Activated naive CD8-positive, alpha-beta T cell treated with anti-CD3 and anti-CD28 coated beads, Interleukin-2, amount 10 ng/mL, durations not matched to agents 7 days and 5 days (primary cell): ENCODE data around the gene LRRC36. TPM values are rescaled to one million over a fixed set of nuclear protein-coding genes. Genes with fewer than 3 reads are reported as not detected.

Experiments used
- ATAC-seq: fragments of 150-1000 bp; cut with Tn5 transposase; one replicate; pipeline ENCODE4 v1.10.0; 2021; ENCODE audit warnings: low read depth, moderate library complexity
- POLR2A ChIA-PET: fragments of 350-600 bp; sonication (Branson Sonifier 250); formaldehyde crosslinking; loops from one replicate; lab custom pipeline; 2021; ENCODE audit warnings: antibody characterized with exemption; lab: Charles Lee
- DNase-seq: peaks from one replicate; pipeline ENCODE4 v3.0.0; 2021
- H3K27ac Mint-ChIP-seq: one replicate; pipeline ENCODE4 v1.8.0; 2022; ENCODE audit warnings: mild to moderate bottlenecking, mixed read lengths
- H3K27me3 Mint-ChIP-seq: one replicate; pipeline ENCODE4 v1.8.0; 2022; ENCODE audit warnings: mild to moderate bottlenecking, moderate library complexity, mixed read lengths
- H3K36me3 Mint-ChIP-seq: one replicate; pipeline ENCODE4 v1.8.0; 2021; ENCODE audit warnings: mild to moderate bottlenecking, mixed read lengths
- H3K4me1 Mint-ChIP-seq: one replicate; pipeline ENCODE4 v1.8.0; 2021; ENCODE audit warnings: mixed read lengths
- H3K4me3 Mint-ChIP-seq: one replicate; pipeline ENCODE4 v1.8.0; 2022; ENCODE audit warnings: mild to moderate bottlenecking, moderate library complexity, mixed read lengths
- H3K9me3 Mint-ChIP-seq: one replicate; pipeline ENCODE4 v1.8.0; 2021; ENCODE audit warnings: mixed read lengths
- total RNA-seq, 2 experiments: library from RNA; stranded (reverse); gene quantifications; one replicate each; pipeline ENCODE4 v1.2.3, GENCODE V29; 2021

Gene LRRC36
- total RNA-seq, 2 experiments from 2014 or later: 0.28 to 0.64 TPM

DNA sequence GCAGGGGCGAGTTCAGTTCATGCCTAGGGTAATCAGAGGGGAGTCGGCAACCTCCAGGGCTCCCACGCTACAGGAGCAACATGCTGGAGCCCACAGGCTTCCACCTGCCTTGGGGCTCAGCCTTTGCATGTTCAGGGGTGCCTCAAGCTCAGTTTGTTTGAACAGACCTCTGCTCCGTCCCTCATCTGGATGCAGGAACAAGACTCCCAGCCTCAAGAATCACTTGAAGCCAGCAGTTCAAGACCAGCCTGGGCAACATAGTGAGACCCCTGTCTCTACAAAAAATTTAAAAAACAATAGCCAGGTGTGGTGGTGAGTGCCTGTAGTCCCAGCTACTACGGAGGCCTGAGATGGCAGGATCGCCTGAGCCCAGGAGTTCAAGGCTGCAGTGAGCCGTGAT lies 99.4 kb downstream of the LRRC36 start:
- POLR2A ChIA-PET: no interaction called here
- no peak for DNase-seq
- H3K9me3 Mint-ChIP-seq: no peaks in the 10 kb centered on the region
- no peak overlapping the region for H3K4me3 Mint-ChIP-seq
- H3K36me3 Mint-ChIP-seq: no peaks in the 10 kb centered on the region
- H3K27me3 Mint-ChIP-seq: peaks cover 42% of the 10 kb centered on the region
- no peak for ATAC-seq
- H3K27ac Mint-ChIP-seq: no peak overlapping the region
- H3K4me1 Mint-ChIP-seq: peaks cover 3% of the 10 kb centered on the region

DNA sequence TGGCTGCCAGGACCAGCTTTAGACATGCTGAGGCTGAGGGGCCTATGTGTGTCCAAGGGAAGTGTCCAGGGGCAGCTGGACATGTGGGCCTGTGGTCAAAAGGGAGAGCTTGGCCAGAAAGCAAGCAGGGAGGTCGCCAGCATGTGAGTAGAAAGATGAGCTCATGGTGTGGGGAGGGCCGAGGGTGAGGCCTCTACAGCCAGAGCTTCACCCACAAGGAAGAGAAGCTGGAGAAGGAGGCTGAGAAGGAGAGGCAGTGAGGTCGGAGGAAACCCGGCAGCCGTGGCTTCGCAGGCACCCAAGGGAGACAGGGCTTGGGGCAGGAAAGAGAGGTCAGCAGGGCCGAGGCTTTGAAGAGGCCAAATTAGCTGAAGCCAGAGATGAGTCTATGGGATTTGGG lies 100.3 kb downstream of the LRRC36 start:
- POLR2A ChIA-PET: no interaction called here
- H3K4me1 Mint-ChIP-seq: peaks cover 3% of the 10 kb centered on the region
- DNase-seq (no peak), ATAC-seq (no peak)
- H3K27ac Mint-ChIP-seq: no peak overlapping the region
- H3K9me3 Mint-ChIP-seq: no peaks in the 10 kb centered on the region
- no peak overlapping the region for H3K4me3 Mint-ChIP-seq
- peaks cover 48% of the 10 kb centered on the region for H3K27me3 Mint-ChIP-seq
- H3K36me3 Mint-ChIP-seq: no peaks in the 10 kb centered on the region

DNA sequence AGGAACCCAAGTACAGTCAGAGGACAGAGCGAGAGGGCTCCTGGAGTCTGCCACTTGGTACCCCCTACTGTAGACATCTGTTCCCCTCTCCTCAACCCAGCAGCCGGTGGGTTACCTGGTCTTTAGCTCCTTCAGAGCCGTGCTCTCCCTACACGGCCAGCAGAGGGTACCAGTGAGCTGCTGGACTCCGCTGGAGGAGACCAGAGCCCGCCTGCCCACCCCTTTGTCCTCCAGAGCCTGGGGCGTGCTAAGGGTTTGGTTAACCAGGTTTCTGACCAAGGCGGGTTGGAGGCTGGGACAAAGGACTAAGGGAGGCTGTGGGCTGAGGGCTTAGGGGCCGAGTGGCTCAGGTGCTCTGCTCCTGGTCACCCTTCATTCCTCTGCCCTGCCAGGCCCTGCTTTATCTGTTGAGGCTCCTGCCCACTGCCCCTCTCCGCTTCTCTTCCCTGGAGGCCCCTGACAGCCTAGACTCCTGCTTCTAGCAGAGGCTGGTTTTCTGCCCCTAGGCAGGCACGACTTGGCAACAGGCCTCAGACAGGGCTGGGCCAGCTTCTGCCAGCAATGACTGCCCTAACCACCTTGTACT lies 101.6 kb downstream of the LRRC36 start:
- H3K4me1 Mint-ChIP-seq: peaks cover 7% of the 10 kb centered on the region
- H3K27me3 Mint-ChIP-seq: peaks cover 48% of the 10 kb centered on the region
- H3K27ac Mint-ChIP-seq: no peak overlapping the region
- no peaks in the 10 kb centered on the region for H3K9me3 Mint-ChIP-seq
- no peak overlapping the region for H3K4me3 Mint-ChIP-seq
- POLR2A ChIA-PET: interaction anchor here (0.6 to 1.2 kb wide), 4 partner anchors 12 to 53 kb away, joined by 3 to 4 read pairs (median 3); partner anchors contain the start of genes ATP6V0D1 and ZDHHC1
- no peaks in the 10 kb centered on the region for H3K36me3 Mint-ChIP-seq
- ATAC-seq: peak; percentile 53
- DNase-seq: peak; percentile 68

GRCh38 chr16:67429053-67429798 lies 102.6 kb downstream of the LRRC36 start:
- Mint-ChIP-seq H3K9me3 (no peaks in the 10 kb centered on the region), H3K36me3 (no peaks in the 10 kb centered on the region), H3K27ac (no peak overlapping the region), H3K4me3 (peak overlapping the region; percentile 43), H3K4me1 (peaks cover 7% of the 10 kb centered on the region), H3K27me3 (peaks cover 45% of the 10 kb centered on the region)
- POLR2A ChIA-PET: no interaction called here
- DNase-seq: no peak
- no peak for ATAC-seq

DNA sequence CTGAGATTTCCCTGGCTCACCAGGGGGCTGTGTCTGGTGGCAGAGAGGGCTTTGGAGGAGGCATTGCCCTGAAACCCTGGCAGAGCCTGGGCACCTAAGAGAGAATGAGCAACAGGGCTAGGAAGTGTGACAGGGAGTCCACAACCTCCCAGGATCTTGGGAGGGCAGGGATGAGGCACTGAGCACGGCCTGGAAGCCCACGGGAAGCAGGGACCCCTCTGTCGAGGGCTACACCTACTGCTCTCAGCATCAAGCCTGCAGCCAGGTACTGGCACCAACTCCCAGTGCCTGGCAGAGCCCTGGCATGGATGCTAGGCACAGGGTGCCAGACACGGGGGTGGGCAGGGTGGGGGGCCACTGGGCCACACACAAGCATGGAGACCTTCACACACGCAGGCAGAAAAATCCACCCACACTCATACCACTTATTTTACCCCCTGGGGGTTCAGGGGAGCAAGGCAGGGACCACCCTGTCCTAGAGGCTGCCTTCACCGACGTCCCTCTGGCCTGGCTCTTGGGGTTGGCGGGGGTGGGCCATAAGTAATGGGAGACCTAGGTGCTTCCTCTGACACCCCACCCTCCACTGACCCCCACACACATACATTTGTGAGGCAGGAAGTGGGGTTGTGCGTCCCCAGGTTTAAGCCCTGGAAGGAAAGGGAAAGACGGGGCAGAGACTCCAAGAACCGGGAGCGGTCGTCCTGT lies 103.3 kb downstream of the LRRC36 start:
- Mint-ChIP-seq H3K4me3 (peak overlapping the region; percentile 77), H3K36me3 (no peaks in the 10 kb centered on the region), H3K4me1 (peaks cover 7% of the 10 kb centered on the region), H3K27me3 (peaks cover 43% of the 10 kb centered on the region), H3K27ac (no peak overlapping the region), H3K9me3 (no peaks in the 10 kb centered on the region)
- POLR2A ChIA-PET: no interaction called here
- ATAC-seq: no peak
- no peak for DNase-seq

GRCh38 chr16:67430504-67430976 lies 103.9 kb downstream of the LRRC36 start:
- peak; percentile 54 for DNase-seq
- Mint-ChIP-seq H3K27ac (no peak overlapping the region), H3K4me1 (peaks cover 7% of the 10 kb centered on the region), H3K27me3 (peaks cover 38% of the 10 kb centered on the region), H3K4me3 (peak overlapping the region; percentile 77), H3K36me3 (no peaks in the 10 kb centered on the region), H3K9me3 (no peaks in the 10 kb centered on the region)
- POLR2A ChIA-PET: no interaction called here
- ATAC-seq: peak; percentile 23

GRCh38 chr16:67430977-67431774 lies 104.6 kb downstream of the LRRC36 start, which contains the start of gene HSD11B2:
Gene HSD11B2, plus strand, starts transcription at chr16:67431121. Its CDS starts 128 bp downstream, at chr16:67431249.
- POLR2A ChIA-PET: no interaction called here
- Mint-ChIP-seq H3K4me1 (peaks cover 7% of the 10 kb centered on the region), H3K36me3 (no peaks in the 10 kb centered on the region), H3K27ac (no peak within 1 kb of the TSS), H3K27me3 (peaks cover 38% of the 10 kb centered on the region), H3K4me3 (peak within 1 kb of the TSS; percentile 77), H3K9me3 (no peaks in the 10 kb centered on the region)
- ATAC-seq: peak; percentile 46
- DNase-seq: peak; percentile 62

- Mint-ChIP-seq H3K9me3 (no peaks in the 10 kb centered on the region), H3K36me3 (peaks cover under 1% of the 10 kb centered on the region), H3K27me3 (peaks cover 33% of the 10 kb centered on the region), H3K4me3 (peak overlapping the region; percentile 49), H3K4me1 (peaks cover 7% of the 10 kb centered on the region), H3K27ac (no peak overlapping the region)
- ATAC-seq (no peak), DNase-seq (no peak)
- POLR2A ChIA-PET: no interaction called here
These were observed 105.3 kb downstream of the LRRC36 start for GRCh38 chr16:67431775-67432505.

DNA sequence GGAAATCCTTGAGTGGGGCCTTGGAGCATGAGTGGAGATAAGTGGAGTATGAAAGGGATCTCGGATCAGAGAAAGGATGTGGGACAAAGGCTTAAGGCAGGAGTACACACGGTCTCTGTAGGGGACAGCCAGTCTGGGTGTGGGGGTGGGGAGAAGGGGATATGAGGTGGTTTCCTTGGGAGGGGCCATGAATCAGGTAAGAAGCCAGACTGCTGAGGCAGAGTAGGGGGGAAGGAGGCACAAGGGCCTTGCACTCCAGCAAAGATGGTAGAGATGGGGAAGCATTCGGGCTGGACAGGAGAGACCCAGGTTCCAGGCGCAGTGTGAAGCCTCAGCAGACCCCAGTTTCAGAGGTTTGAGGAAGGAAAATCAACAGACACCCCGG lies 105.9 kb downstream of the LRRC36 start:
- DNase-seq: no peak
- POLR2A ChIA-PET: no interaction called here
- H3K9me3 Mint-ChIP-seq: no peaks in the 10 kb centered on the region
- H3K27ac Mint-ChIP-seq: no peak overlapping the region
- H3K27me3 Mint-ChIP-seq: peaks cover 33% of the 10 kb centered on the region
- H3K4me1 Mint-ChIP-seq: peaks cover 7% of the 10 kb centered on the region
- ATAC-seq: no peak
- peaks cover 3% of the 10 kb centered on the region for H3K36me3 Mint-ChIP-seq
- peak overlapping the region; percentile 39 for H3K4me3 Mint-ChIP-seq

DNA sequence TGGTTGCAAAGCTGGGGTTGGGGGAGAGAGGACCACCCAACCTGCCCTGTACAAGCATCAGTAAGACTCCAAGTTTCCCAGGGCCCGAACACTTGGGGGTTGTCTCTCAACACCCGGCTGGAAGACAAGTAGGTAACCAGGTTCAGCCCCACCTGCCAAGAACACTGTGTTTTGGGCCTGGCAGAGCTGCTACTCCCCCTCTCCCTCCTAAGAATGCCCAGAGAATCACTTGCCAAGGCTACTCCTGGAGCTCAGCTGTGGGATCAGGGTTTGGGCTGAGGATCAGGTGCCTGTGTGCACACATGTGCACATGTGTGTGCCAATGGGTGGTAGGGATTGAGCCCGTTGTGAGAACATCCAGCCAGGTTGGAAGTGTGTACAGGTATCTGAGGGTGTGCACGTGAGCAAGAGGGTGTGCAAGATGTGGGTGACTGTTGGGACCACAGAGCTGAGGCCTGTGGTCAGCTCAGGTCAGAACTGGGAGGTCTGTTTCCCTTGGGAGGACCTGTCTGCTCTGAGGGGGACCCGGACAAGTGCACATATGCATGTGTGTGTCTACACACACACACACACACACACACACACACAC lies 106.6 kb downstream of the LRRC36 start:
- H3K4me1 Mint-ChIP-seq: peaks cover 7% of the 10 kb centered on the region
- peaks cover 4% of the 10 kb centered on the region for H3K36me3 Mint-ChIP-seq
- no peak overlapping the region for H3K27ac Mint-ChIP-seq
- no peak overlapping the region for H3K4me3 Mint-ChIP-seq
- H3K27me3 Mint-ChIP-seq: peaks cover 33% of the 10 kb centered on the region
- H3K9me3 Mint-ChIP-seq: no peaks in the 10 kb centered on the region
- POLR2A ChIA-PET: no interaction called here
- ATAC-seq (no peak), DNase-seq (no peak)
